Measurements from ENCODE around the gene LCP1.
A peak's percentile ranks its signal among the peaks of the same experiment; 100 is the strongest.

Gene LCP1

DNA sequence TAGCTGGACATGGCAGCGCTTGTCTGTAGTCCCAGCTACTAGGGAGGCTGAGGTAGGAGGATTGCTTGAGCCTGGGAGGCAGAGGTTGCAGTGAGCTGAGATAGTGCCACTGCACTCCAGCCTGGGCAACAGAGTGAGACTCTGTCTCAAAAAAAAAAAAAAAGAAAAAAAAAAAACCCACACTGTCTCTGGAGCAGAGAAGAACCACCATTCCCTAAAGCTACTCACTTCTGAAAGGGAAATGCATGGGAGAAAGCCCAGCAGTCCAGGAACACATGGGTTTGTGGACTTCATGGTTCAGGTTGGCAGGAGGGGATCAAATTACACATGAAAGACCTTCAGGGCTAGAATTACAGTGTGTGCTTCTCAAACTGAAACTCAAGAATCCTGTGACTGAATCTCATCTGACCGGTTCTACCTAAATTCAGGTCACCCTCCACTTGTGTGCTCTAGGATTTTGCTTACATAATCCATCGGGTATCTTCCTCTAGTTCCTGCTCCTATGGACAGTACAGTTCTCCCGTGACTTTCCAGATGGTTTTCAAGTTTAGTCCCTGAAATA lies 46.9 kb downstream of the LCP1 start:
- H3K9ac ChIP-seq: no peak overlapping the region
- H3K27me3 ChIP-seq: no peaks in the 10 kb centered on the region
- TF ChIP-seq Cebpa-rat (IDR thresholded peaks at IDR 0.05): no peak
- H3K36me3 ChIP-seq: peaks cover 100% of the 10 kb centered on the region
- no peaks in the 10 kb centered on the region for H3K9me3 ChIP-seq
- H4K20me1 ChIP-seq: no peaks in the 10 kb centered on the region
- H3K4me1 ChIP-seq: no peaks in the 10 kb centered on the region
- no peak overlapping the region for H3K4me2 ChIP-seq
- H3K4me3 ChIP-seq: no peak overlapping the region
- H3K27ac ChIP-seq: no peak overlapping the region

GRCh38 chr13:46134494-46134893 lies 47.5 kb downstream of the LCP1 start:
- no peak overlapping the region for H3K27ac ChIP-seq
- H3K36me3 ChIP-seq: peaks cover 100% of the 10 kb centered on the region
- H3K4me3 ChIP-seq: no peak overlapping the region
- no peaks in the 10 kb centered on the region for H3K27me3 ChIP-seq
- H3K4me1 ChIP-seq: no peaks in the 10 kb centered on the region
- no peak overlapping the region for H3K4me2 ChIP-seq
- TF ChIP-seq Cebpa-rat (IDR thresholded peaks at IDR 0.05): no peak
- no peaks in the 10 kb centered on the region for H3K9me3 ChIP-seq
- no peak overlapping the region for H3K9ac ChIP-seq
- H4K20me1 ChIP-seq: no peaks in the 10 kb centered on the region

DNA sequence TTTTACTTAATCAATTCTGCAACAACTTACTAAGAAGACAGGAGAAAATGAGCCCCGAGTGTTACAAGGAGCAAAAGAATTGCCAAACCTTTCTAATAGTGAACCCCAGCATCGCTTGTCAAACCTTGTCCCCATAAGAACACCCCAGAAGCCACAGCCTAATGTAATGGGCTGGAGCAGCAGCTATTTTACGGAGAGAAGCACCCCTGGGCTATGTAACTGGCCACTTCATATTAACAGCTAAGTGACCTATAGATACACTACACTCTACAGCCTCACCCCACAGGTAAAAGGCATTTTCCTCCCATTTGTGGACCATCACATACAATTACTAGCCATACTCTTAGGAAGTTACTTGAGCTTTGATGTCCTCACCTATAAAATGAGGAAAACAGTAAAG lies 49.9 kb downstream of the LCP1 start:
- H3K4me1 ChIP-seq: no peaks in the 10 kb centered on the region
- no peaks in the 10 kb centered on the region for H3K9me3 ChIP-seq
- no peak overlapping the region for H3K9ac ChIP-seq
- H3K4me3 ChIP-seq: no peak overlapping the region
- H3K4me2 ChIP-seq: no peak overlapping the region
- no peak for TF ChIP-seq Cebpa-rat (IDR thresholded peaks at IDR 0.05)
- H3K36me3 ChIP-seq: peaks cover 98% of the 10 kb centered on the region
- no peaks in the 10 kb centered on the region for H3K27me3 ChIP-seq
- no peaks in the 10 kb centered on the region; the same call in 1 of the 2 replicates for H4K20me1 ChIP-seq
- H3K27ac ChIP-seq: no peak overlapping the region

GRCh38 chr13:46131705-46132104 lies 50.3 kb downstream of the LCP1 start:
- H3K9ac ChIP-seq: no peak overlapping the region
- H3K4me2 ChIP-seq: no peak overlapping the region
- H4K20me1 ChIP-seq: no peaks in the 10 kb centered on the region; the same call in 1 of the 2 replicates
- no peak overlapping the region for H3K4me3 ChIP-seq
- no peak for TF ChIP-seq Cebpa-rat (IDR thresholded peaks at IDR 0.05)
- H3K9me3 ChIP-seq: no peaks in the 10 kb centered on the region
- H3K36me3 ChIP-seq: peaks cover 98% of the 10 kb centered on the region
- H3K27me3 ChIP-seq: no peaks in the 10 kb centered on the region
- no peaks in the 10 kb centered on the region for H3K4me1 ChIP-seq
- H3K27ac ChIP-seq: no peak overlapping the region

- Histone ChIP-seq H3K9ac (no peak overlapping the region), H3K9me3 (no peaks in the 10 kb centered on the region), H4K20me1 (peaks cover 8% of the 10 kb centered on the region; the same call in 1 of the 2 replicates), H3K4me3 (no peak overlapping the region), H3K4me2 (no peak overlapping the region), H3K27ac (no peak overlapping the region), H3K27me3 (no peaks in the 10 kb centered on the region), H3K4me1 (peaks cover 14% of the 10 kb centered on the region), H3K36me3 (peaks cover 93% of the 10 kb centered on the region)
- TF ChIP-seq Cebpa-rat (IDR thresholded peaks at IDR 0.05): no peak
These were observed 51.9 kb downstream of the LCP1 start for GRCh38 chr13:46129955-46130618.

DNA sequence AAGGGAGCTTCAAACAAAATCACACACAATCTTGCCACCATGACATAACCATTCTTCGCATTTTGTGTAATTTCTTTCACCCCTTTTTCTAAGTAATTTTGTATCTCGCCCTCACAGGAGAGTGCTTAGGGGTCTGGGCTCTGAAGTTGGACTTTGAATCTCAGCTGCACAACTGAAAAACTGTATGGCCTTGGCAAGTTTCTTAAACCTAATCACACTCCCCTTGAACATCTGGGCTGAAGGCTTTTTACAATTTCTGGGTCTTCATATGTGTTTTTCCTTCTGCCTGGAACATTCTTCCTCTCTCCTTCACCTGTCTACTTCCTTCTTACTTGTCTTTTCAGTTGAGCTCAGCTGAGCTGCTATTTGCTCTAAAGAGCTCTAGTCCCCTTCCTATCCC lies 52.9 kb downstream of the LCP1 start:
- H3K27me3 ChIP-seq: no peaks in the 10 kb centered on the region
- TF ChIP-seq Cebpa-rat (IDR thresholded peaks at IDR 0.05): no peak
- H3K4me2 ChIP-seq: no peak overlapping the region
- no peak overlapping the region for H3K9ac ChIP-seq
- H3K4me1 ChIP-seq: peaks cover 21% of the 10 kb centered on the region
- H3K27ac ChIP-seq: no peak overlapping the region
- H4K20me1 ChIP-seq: peaks cover 8% of the 10 kb centered on the region; the same call in 1 of the 2 replicates
- no peak overlapping the region for H3K4me3 ChIP-seq
- no peaks in the 10 kb centered on the region for H3K9me3 ChIP-seq
- peaks cover 84% of the 10 kb centered on the region for H3K36me3 ChIP-seq

DNA sequence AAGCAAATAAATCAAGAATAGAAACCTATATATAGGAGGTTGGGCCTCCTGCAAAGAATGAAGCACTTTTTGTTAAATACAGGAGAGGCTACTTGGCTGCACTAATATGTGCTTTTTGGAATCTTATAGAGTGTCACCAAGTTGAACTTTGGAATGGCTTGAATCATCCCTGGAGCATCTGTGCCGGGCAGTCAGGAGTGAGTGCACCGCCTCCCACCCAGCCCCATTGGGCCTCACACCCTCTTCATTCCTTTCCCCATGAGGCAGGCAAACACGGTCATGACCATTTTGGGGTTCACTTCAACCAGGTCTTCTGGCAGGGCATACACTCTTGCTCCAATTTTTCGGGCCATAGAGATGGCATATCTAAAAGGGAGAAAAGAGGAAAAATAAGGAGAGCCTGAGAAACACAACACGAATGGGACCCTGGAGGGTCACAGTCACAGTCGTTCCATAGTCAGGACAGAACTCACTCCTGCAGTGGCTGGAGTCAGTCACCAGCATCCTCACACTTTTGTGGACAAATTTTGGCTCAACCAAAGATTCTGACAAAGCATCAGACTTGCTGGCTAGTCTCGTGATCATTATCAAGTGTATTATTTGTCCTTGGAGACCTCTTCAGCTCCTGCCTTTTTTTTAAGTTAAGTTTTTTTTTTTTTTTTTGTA lies 54.5 kb downstream of the LCP1 start:
- Histone ChIP-seq H3K4me2 (no peak overlapping the region), H3K36me3 (peaks cover 67% of the 10 kb centered on the region), H3K27ac (no peak overlapping the region), H3K4me3 (no peak overlapping the region), H3K9me3 (no peaks in the 10 kb centered on the region), H3K4me1 (peaks cover 21% of the 10 kb centered on the region), H4K20me1 (peaks cover 8% of the 10 kb centered on the region; the same call in 1 of the 2 replicates), H3K27me3 (no peaks in the 10 kb centered on the region), H3K9ac (no peak overlapping the region)
- TF ChIP-seq Cebpa-rat (IDR thresholded peaks at IDR 0.05): no peak

- Histone ChIP-seq H3K36me3 (peaks cover 60% of the 10 kb centered on the region), H3K4me2 (no peak overlapping the region; the same call in 1 of the 2 replicates), H3K4me3 (no peak overlapping the region), H3K27ac (no peak overlapping the region), H3K4me1 (peaks cover 25% of the 10 kb centered on the region), H3K9me3 (no peaks in the 10 kb centered on the region), H3K27me3 (no peaks in the 10 kb centered on the region), H3K9ac (no peak overlapping the region), H4K20me1 (peaks cover 8% of the 10 kb centered on the region; the same call in 1 of the 2 replicates)
- no peak for TF ChIP-seq Cebpa-rat (IDR thresholded peaks at IDR 0.05)
These were observed 55.2 kb downstream of the LCP1 start for GRCh38 chr13:46126552-46127357.

- Histone ChIP-seq H3K36me3 (peaks cover 53% of the 10 kb centered on the region), H3K4me3 (no peak overlapping the region), H3K4me1 (peaks cover 25% of the 10 kb centered on the region), H3K9ac (peak overlapping the region; percentile 2; the same call in 1 of the 2 replicates), H3K9me3 (no peaks in the 10 kb centered on the region), H3K4me2 (peak overlapping the region; percentile 30), H3K27me3 (no peaks in the 10 kb centered on the region), H3K27ac (no peak overlapping the region), H4K20me1 (peaks cover 8% of the 10 kb centered on the region; the same call in 1 of the 2 replicates)
- no peak for TF ChIP-seq Cebpa-rat (IDR thresholded peaks at IDR 0.05)
These were observed 55.9 kb downstream of the LCP1 start for GRCh38 chr13:46126056-46126455.

Measured in BLaER1 (cell line).